HG02885 (cell line): ENCODE data around the gene GPR32.
A peak's percentile ranks its signal among the peaks of the same experiment; 100 is the strongest.
"Not testable (repeated sequence)": the region's sequence is repeated elsewhere in the genome, so short reads cannot be mapped to it uniquely, and the experiment has no call there.

ENCODE experiments used
- ATAC-seq: cut with Tn5 transposase; IDR thresholded peaks from one replicate; pipeline ENCODE4 v1.9.1; 2021; ENCODE audit warnings: mild to moderate bottlenecking; ENCODE audit not compliant: unreplicated experiment, poor library complexity

Gene GPR32

GRCh38 chr19:50797781-50798658, 27.8 kb downstream of the GPR32 start:
- no peak for ATAC-seq

- no peak for ATAC-seq
Measured at GRCh38 chr19:50798659-50799546, 28.6 kb downstream of the GPR32 start.

- ATAC-seq, result no peak
Measured at GRCh38 chr19:50799547-50799851, 29.2 kb downstream of the GPR32 start.

GRCh38 chr19:50801107-50801506, 30.8 kb downstream of the GPR32 start:
- no peak for ATAC-seq

- ATAC-seq, result peak; percentile 27
Measured at GRCh38 chr19:50803633-50804419, 33.6 kb downstream of the GPR32 start.

GRCh38 chr19:50804420-50805272, 34.4 kb downstream of the GPR32 start:
- peak; percentile 91 for ATAC-seq

GRCh38 chr19:50808856-50809255, 38.6 kb downstream of the GPR32 start:
- no peak for ATAC-seq

GRCh38 chr19:50811622-50812238, 41.5 kb downstream of the GPR32 start:
- not testable (repeated sequence) for ATAC-seq

GRCh38 chr19:50812474-50812873, 42.2 kb downstream of the GPR32 start:
- no peak for ATAC-seq

- no peak for ATAC-seq
Measured at GRCh38 chr19:50814883-50815282, 44.6 kb downstream of the GPR32 start.

GRCh38 chr19:50815439-50815838, 45.2 kb downstream of the GPR32 start:
- no peak for ATAC-seq

- peak; percentile 63 for ATAC-seq
Measured at GRCh38 chr19:50817941-50818858, 47.9 kb downstream of the GPR32 start.

- no peak for ATAC-seq
Measured at GRCh38 chr19:50818859-50819472, 48.7 kb downstream of the GPR32 start.

- no peak for ATAC-seq
Measured at GRCh38 chr19:50819636-50820035, 49.4 kb downstream of the GPR32 start.

- ATAC-seq, result no peak
Measured at GRCh38 chr19:50820086-50820485, 49.8 kb downstream of the GPR32 start.

- no peak for ATAC-seq
Measured at GRCh38 chr19:50820549-50821247, 50.4 kb downstream of the GPR32 start.

- no peak for ATAC-seq
Measured at GRCh38 chr19:50821248-50821612, 51.0 kb downstream of the GPR32 start.
